Spleen (tissue), 11 donors: ENCODE measurements around the gene ARL4D. TPM values are rescaled to one million over a fixed set of nuclear protein-coding genes. Genes with fewer than 3 reads are reported as not detected.

Experiments
- DNase-seq: peaks from one replicate; pipeline ENCODE4 v3.0.0-alpha.2; 2020
- H3K27ac ChIP-seq, 8 donors: fragments of 200-600 bp; sonication (generic) in 7 of 8; 1 replicate in 4 of 8; 2 replicates in 4 of 8; pipeline versions ENCODE4 v1.5.0 to v1.8.0; 2016 to 2021; ENCODE audit warnings: inconsistent platforms in 4 of 8, mild to moderate bottlenecking in 4 of 8, moderate library complexity in 1 of 8
- H3K27me3 ChIP-seq, 7 donors: fragments of 200-600 bp; sonication (generic) in 6 of 7; replicated peaks in 1 of 7; 1 replicate in 4 of 7; 2 replicates in 3 of 7; pipeline versions ENCODE4 v1.5.0 to v1.8.0; 2016 to 2021; ENCODE audit warnings: inconsistent platforms in 3 of 7, mild to moderate bottlenecking in 1 of 7
- H3K36me3 ChIP-seq, 6 donors: fragments of 200-600 bp; sonication (generic) in 5 of 6; 1 replicate in 4 of 6; 2 replicates in 2 of 6; pipeline versions ENCODE4 v1.5.0 to v1.8.0; 2016 to 2021; ENCODE audit warnings: inconsistent platforms in 2 of 6
- H3K4me1 ChIP-seq, 6 donors: fragments of 200-600 bp; sonication (generic) in 5 of 6; 1 replicate in 3 of 6; 2 replicates in 3 of 6; pipeline versions ENCODE4 v1.5.0 to v1.8.0; 2016 to 2021; ENCODE audit warnings: inconsistent platforms in 3 of 6
- H3K4me3 ChIP-seq, 8 donors: fragments of 200-600 bp; sonication (generic) in 7 of 8; 1 replicate in 4 of 8; 2 replicates in 4 of 8; pipeline versions ENCODE4 v1.5.0 to v1.8.0; 2016 to 2021; ENCODE audit warnings: inconsistent platforms in 4 of 8, mild to moderate bottlenecking in 4 of 8, moderate library complexity in 2 of 8
- H3K9me3 ChIP-seq, 8 donors: fragments of 200-600 bp; sonication (generic) in 7 of 8; 1 replicate in 4 of 8; 2 replicates in 4 of 8; pipeline versions ENCODE4 v1.5.0 to v1.8.0; 2016 to 2021; ENCODE audit warnings: inconsistent platforms in 4 of 8
- CTCF ChIP-seq, 11 experiments: fragments of 200-600 bp in 7 of 11; fragments of 450-650 bp in 4 of 11; sonication (generic) in 4 of 11; IDR thresholded peaks in 8 of 11; conservative IDR thresholded peaks in 3 of 11; 1 replicate in 7 of 11; 2 replicates in 4 of 11; pipeline versions ENCODE4 v1.4.0 to v1.8.0; 2016 to 2021; ENCODE audit warnings: antibody characterized with exemption in 11 of 11, inconsistent platforms in 4 of 11, mild to moderate bottlenecking in 1 of 11
- POLR2A ChIP-seq, 3 donors: fragments of 450-650 bp; IDR thresholded peaks; one replicate each; pipeline ENCODE4 v1.5.1; 2017; ENCODE audit warnings: antibody characterized with exemption in 3 of 3, mild to moderate bottlenecking in 1 of 3
- POLR2AphosphoS5 ChIP-seq, 3 donors: sonication (generic); formaldehyde crosslinking; IDR thresholded peaks; one replicate each; pipeline ENCODE4 v1.5.1; 2017; ENCODE audit warnings: antibody characterized with exemption in 3 of 3
- WGBS, 5 donors: extraction: QIAGEN DNeasy Blood & Tissue Kit in 3 of 5; methylation state at CpG; one replicate each; pipeline versions ENCODE4 v1.1.5 to v1.1.7; 2013 to 2018; 5-methylcytosine and 5-hydroxymethylcytosine counted together
- intact Hi-C: fragments of 100-400 bp; cut with DNase I; formaldehyde crosslinking; loops from one replicate; pipeline ENCODE4 v1.15.0; 2023; ENCODE audit warnings: low total_unique reads
- polyA plus RNA-seq, 3 donors: library from polyadenylated mRNA; stranded (reverse); fragments of 200-250 nt; gene quantifications; one replicate each; pipeline ENCODE4 v1.2.1, GENCODE V29; 2013
- total RNA-seq, 7 donors: library from RNA; depleted of rRNA in 3 of 7; stranded (reverse); fragments of >200 nt in 3 of 7; fragmentation: NEBNext Ultra II Directional in 4 of 7; extraction: Animal tissue kit (Norgen Biotek cat#: 25700) in 4 of 7; gene quantifications; one replicate each; pipeline versions ENCODE4 v1.1.0 to v1.2.1, GENCODE V29; 2016 to 2021
- donor health status: healthy with polysubstance abuse.
- donor health status: DM: no; HTN: no; CAD: no; lungs with moderate emphysema.
- donor health status: DM: no; HTN: no; CAD: no.
- donor health status: Bipolar disorder and iron deficiency.
- donor health status: healthy.
- donor health status: DM: no; HTN: no; CAD: no.
- donor health status: DM: yes; HTN: yes; CAD: no.

The ARL4D gene
- total and polyA plus RNA-seq, 10 donors, result 4.6 to 30.4 (median 13.5) TPM

GRCh38 chr17:43381621-43382020 lies 17.2 kb upstream of the ARL4D start:
- Histone ChIP-seq H3K27me3 (no peaks in the 10 kb centered on the region), H3K27ac (no peak overlapping the region), H3K4me3 (no peak overlapping the region), H3K36me3 (no peaks in the 10 kb centered on the region), H3K9me3 (peaks cover 0 to 31% (median 25%) of the 10 kb centered on the region in 8 donors), H3K4me1 (peaks cover 0 to 4% (median 0%) of the 10 kb centered on the region in 6 donors)
- TF ChIP-seq POLR2A (IDR thresholded peaks at IDR 0.05) (no peak), CTCF (IDR thresholded peaks at IDR 0.05 in 8 of 11, conservative IDR thresholded peaks at IDR 0.05 in 3 of 11) (no peak), POLR2AphosphoS5 (IDR thresholded peaks at IDR 0.05) (no peak)
- DNase-seq, result no peak
- intact Hi-C loops, result no loop called here
- WGBS, 5 donors, result 85 to 93% (median 90%) methylated on average over 5 of the region's 5 CpGs

- 86 to 100% (median 97%) methylated on average over 2 of the region's 2 CpGs for WGBS, 5 donors
These were observed 16.0 kb upstream of the ARL4D start for GRCh38 chr17:43382776-43383175.

GRCh38 chr17:43383372-43383771 lies 15.4 kb upstream of the ARL4D start:
- peaks cover 0 to 18% (median 10%) of the 10 kb centered on the region in 6 donors for H3K4me1 ChIP-seq
- no peaks in the 10 kb centered on the region for H3K36me3 ChIP-seq
- intact Hi-C loops, result no loop called here
- TF ChIP-seq POLR2AphosphoS5 (IDR thresholded peaks at IDR 0.05) (no peak), CTCF (IDR thresholded peaks at IDR 0.05 in 8 of 11, conservative IDR thresholded peaks at IDR 0.05 in 3 of 11) (no peak), POLR2A (IDR thresholded peaks at IDR 0.05) (no peak)
- H3K27me3 ChIP-seq, result no peaks in the 10 kb centered on the region
- H3K27ac ChIP-seq, result no peak overlapping the region
- no peak overlapping the region for H3K4me3 ChIP-seq
- DNase-seq, result no peak
- WGBS, 5 donors, result 76 to 92% (median 86%) methylated on average over 3 of the region's 3 CpGs
- H3K9me3 ChIP-seq, result peaks cover 0 to 31% (median 25%) of the 10 kb centered on the region in 8 donors

More at GRCh38 chr17:43382776-43383175, 16.0 kb upstream of the ARL4D start:
- TF ChIP-seq POLR2A (IDR thresholded peaks at IDR 0.05) (no peak), POLR2AphosphoS5 (IDR thresholded peaks at IDR 0.05) (no peak), CTCF (IDR thresholded peaks at IDR 0.05 in 8 of 11, conservative IDR thresholded peaks at IDR 0.05 in 3 of 11) (no peak)
- peaks cover 0 to 31% (median 25%) of the 10 kb centered on the region in 8 donors for H3K9me3 ChIP-seq
- H3K27ac ChIP-seq, result no peak overlapping the region
- intact Hi-C loops, result no loop called here
- H3K36me3 ChIP-seq, result no peaks in the 10 kb centered on the region
- H3K27me3 ChIP-seq, result no peaks in the 10 kb centered on the region
- H3K4me3 ChIP-seq, result no peak overlapping the region
- no peak for DNase-seq
- peaks cover 0 to 16% (median 9%) of the 10 kb centered on the region in 6 donors for H3K4me1 ChIP-seq

GRCh38 chr17:43383826-43384475 lies 14.8 kb upstream of the ARL4D start:
- peaks cover 0 to 18% (median 10%) of the 10 kb centered on the region in 6 donors for H3K4me1 ChIP-seq
- 73 to 86% (median 81%) methylated on average over 9 of the region's 9 CpGs for WGBS, 5 donors
- H3K9me3 ChIP-seq, result peaks cover 0 to 28% (median 25%) of the 10 kb centered on the region in 8 donors
- H3K27ac ChIP-seq, result no peak overlapping the region
- H3K4me3 ChIP-seq, result no peak overlapping the region
- TF ChIP-seq POLR2AphosphoS5 (IDR thresholded peaks at IDR 0.05) (no peak), CTCF (IDR thresholded peaks at IDR 0.05 in 8 of 11, conservative IDR thresholded peaks at IDR 0.05 in 3 of 11) (no peak), POLR2A (IDR thresholded peaks at IDR 0.05) (no peak)
- no peaks in the 10 kb centered on the region for H3K36me3 ChIP-seq
- no peaks in the 10 kb centered on the region for H3K27me3 ChIP-seq
- intact Hi-C loops, result no loop called here
- no peak for DNase-seq
